HepG2 (cell line): ENCODE data around the gene ANKLE1. TPM values are rescaled to one million over a fixed set of nuclear protein-coding genes. Genes with fewer than 3 reads are reported as not detected.

Experiments
- CREB1 ChIP-seq, 2 experiments: fragments of 450-650 bp in 1 of 2; IDR thresholded peaks; 2 replicates each; pipeline ENCODE4 v1.6.1; 2016 to 2017; ENCODE audit warnings: control low read depth in 1 of 2, mild to moderate bottlenecking in 1 of 2, missing compliant biosample characterization in 1 of 2, missing genetic modification characterization in 1 of 2
- GABPA ChIP-seq, 2 experiments: IDR thresholded peaks; 2 replicates each; pipeline ENCODE4 v1.6.1; 2011 to 2016; ENCODE audit warnings: low read depth in 2 of 2, low read length in 1 of 2, missing biosample characterization in 1 of 2, missing genetic modification characterization in 1 of 2
- HCFC1 ChIP-seq: fragments of 150-350 bp; IDR thresholded peaks from 2 replicates; pipeline ENCODE4 v1.6.1; 2014; ENCODE audit warnings: low read depth, low read length
- NPAS2 ChIP-seq: sonication (generic); formaldehyde crosslinking; IDR thresholded peaks from 2 replicates; pipeline ENCODE4 v1.8.0; 2022; ENCODE audit warnings: mild to moderate bottlenecking, missing genetic modification reagents, borderline replicate concordance
- RORA ChIP-seq: sonication (generic); formaldehyde crosslinking; IDR thresholded peaks from 2 replicates; pipeline ENCODE4 v1.5.0; 2020; ENCODE audit warnings: mild to moderate bottlenecking, missing genetic modification reagents, moderate library complexity
- TBL1XR1 ChIP-seq: fragments of 150-350 bp; IDR thresholded peaks from 2 replicates; pipeline ENCODE4 v1.6.1; 2014; ENCODE audit warnings: borderline replicate concordance, low read length; ENCODE audit not compliant: partially characterized antibody
- TEAD2 ChIP-seq: sonication (generic); formaldehyde crosslinking; IDR thresholded peaks from 2 replicates; pipeline ENCODE4 v1.9.0; 2021; ENCODE audit warnings: missing genetic modification reagents
- TFAP4 ChIP-seq: sonication (generic); IDR thresholded peaks from 2 replicates; pipeline ENCODE4 v1.6.1; 2016; ENCODE audit warnings: low read depth, borderline replicate concordance
- THYN1 ChIP-seq: sonication (generic); formaldehyde crosslinking; IDR thresholded peaks from 2 replicates; pipeline ENCODE4 v1.8.1; 2023; ENCODE audit warnings: low read depth, mild to moderate bottlenecking, moderate library complexity, missing genetic modification reagents, borderline replicate concordance
- TP53 ChIP-seq: sonication (generic); formaldehyde crosslinking; conservative IDR thresholded peaks from 2 replicates; pipeline ENCODE4 v1.4.0; 2020; ENCODE audit warnings: missing genetic modification reagents
- ZFP36 ChIP-seq: fragments of 150-350 bp; IDR thresholded peaks from 2 replicates; pipeline ENCODE4 v1.6.1; 2018; ENCODE audit warnings: borderline replicate concordance, low read length, low read depth; ENCODE audit not compliant: partially characterized antibody
- ZHX1 ChIP-seq: sonication (generic); formaldehyde crosslinking; IDR thresholded peaks from 2 replicates; pipeline ENCODE4 v1.8.1; 2022; ENCODE audit warnings: low read depth, mild to moderate bottlenecking, missing genetic modification reagents
- ZNF160 ChIP-seq: sonication (generic); formaldehyde crosslinking; IDR thresholded peaks from 2 replicates; pipeline ENCODE4 v1.8.0; 2022; ENCODE audit warnings: mild to moderate bottlenecking, inconsistent platforms, missing genetic modification reagents
- ZNF230 ChIP-seq: sonication (generic); formaldehyde crosslinking; IDR thresholded peaks from 2 replicates; pipeline ENCODE4 v1.4.0; 2020; ENCODE audit warnings: mild to moderate bottlenecking, missing genetic modification reagents
- ZNF333 ChIP-seq: sonication (generic); formaldehyde crosslinking; IDR thresholded peaks from 2 replicates; pipeline ENCODE4 v1.4.0; 2020; ENCODE audit warnings: mild to moderate bottlenecking, missing genetic modification reagents, borderline replicate concordance
- ZNF354B ChIP-seq: sonication (generic); formaldehyde crosslinking; IDR thresholded peaks from 2 replicates; pipeline ENCODE4 v1.8.0; 2022; ENCODE audit warnings: mild to moderate bottlenecking, missing genetic modification reagents
- ZNF383 ChIP-seq: sonication (generic); formaldehyde crosslinking; IDR thresholded peaks from 2 replicates; pipeline ENCODE4 v1.4.0; 2020; ENCODE audit warnings: missing genetic modification reagents, mild to moderate bottlenecking, borderline replicate concordance
- ZNF552 ChIP-seq: sonication (generic); formaldehyde crosslinking; IDR thresholded peaks from 2 replicates; pipeline ENCODE4 v1.9.0; 2022; ENCODE audit warnings: missing genetic modification reagents, mild to moderate bottlenecking, borderline replicate concordance
- ZNF709 ChIP-seq: sonication (generic); formaldehyde crosslinking; IDR thresholded peaks from 2 replicates; pipeline ENCODE4 v1.5.0; 2020; ENCODE audit warnings: mild to moderate bottlenecking, missing genetic modification reagents
- polyA plus RNA-seq, 8 experiments: library from polyadenylated mRNA; depleted of rRNA in 3 of 8; stranded (reverse) in 7 of 8; unstranded in 1 of 8; fragments of >200 nt; fragmentation: Illumina TruSeq in 4 of 8; extraction: Trizol in 4 of 8; gene quantifications; 2 replicates each; pipeline versions ENCODE4 v1.2.1 to v1.2.3, GENCODE V29; 2011 to 2016; ENCODE audit warnings: low read depth in 4 of 8, missing spikeins in 1 of 8, mixed read lengths in 1 of 8; ENCODE audit not compliant: insufficient read depth in 1 of 8
- total RNA-seq, 5 experiments: library from RNA; depleted of rRNA; stranded (reverse); fragments of >200 nt; fragmentation: Illumina TruSeq; extraction: Trizol; gene quantifications; 2 replicates each; pipeline ENCODE4 v1.2.3, GENCODE V29; 2016; ENCODE audit warnings: low read depth in 1 of 5
- TF ChIP-seq, protein P1 (sequence below): IDR thresholded peaks from 2 replicates; pipeline ENCODE4 v1.6.1; 2012; ENCODE audit warnings: low read length, improper control_type of control experiment
- TF ChIP-seq, protein P2 (sequence below): sonication (generic); formaldehyde crosslinking; IDR thresholded peaks from 2 replicates; pipeline ENCODE4 v1.5.1; 2020; ENCODE audit warnings: missing genetic modification reagents, mild to moderate bottlenecking, borderline replicate concordance

Gene ANKLE1
- total and polyA plus RNA-seq, 2 of the 13 experiments (the other 11 are each of a cell fraction or from before 2014, with no cell fraction given) = 0.69 to 1.5 TPM

DNA sequence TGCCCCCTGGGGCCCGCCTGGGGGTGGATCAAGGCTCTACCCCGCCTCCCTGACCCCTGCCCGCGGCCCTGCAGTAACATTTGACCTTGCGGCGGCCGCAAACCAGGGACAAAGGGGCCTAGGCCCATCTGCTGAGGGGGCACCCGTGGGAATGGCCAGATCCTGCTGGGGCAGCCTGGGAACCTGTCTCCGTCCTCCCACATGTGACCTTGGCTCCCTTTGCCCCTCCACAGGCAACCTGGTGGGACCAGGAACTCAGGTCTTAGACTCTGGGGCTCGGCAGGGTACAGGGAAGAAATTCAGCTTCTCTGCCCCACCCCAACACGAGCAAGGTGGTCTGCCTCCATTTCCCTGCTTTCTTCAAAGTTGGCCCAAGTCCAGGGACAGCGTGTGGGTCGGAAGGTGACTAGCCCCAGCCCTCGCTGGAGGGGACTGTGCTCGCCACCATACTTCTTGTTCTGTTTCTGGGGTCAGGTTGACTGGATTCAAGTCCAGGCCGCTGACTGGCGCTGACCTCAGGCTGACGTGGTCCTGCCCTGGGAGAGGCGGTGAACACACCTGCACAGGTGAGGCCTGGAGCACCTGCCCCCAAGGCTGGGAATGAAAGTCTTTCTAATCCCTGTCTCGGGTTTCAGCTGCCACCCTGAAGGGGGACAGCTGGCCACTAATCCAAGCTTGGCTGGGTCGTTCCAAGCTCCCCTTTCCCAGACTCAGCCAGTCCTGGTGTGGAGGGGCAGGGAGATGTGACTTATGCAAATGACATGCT lies 33.5 kb upstream of the ANKLE1 start (continued):
- TF ChIP-seq, protein P1, sequence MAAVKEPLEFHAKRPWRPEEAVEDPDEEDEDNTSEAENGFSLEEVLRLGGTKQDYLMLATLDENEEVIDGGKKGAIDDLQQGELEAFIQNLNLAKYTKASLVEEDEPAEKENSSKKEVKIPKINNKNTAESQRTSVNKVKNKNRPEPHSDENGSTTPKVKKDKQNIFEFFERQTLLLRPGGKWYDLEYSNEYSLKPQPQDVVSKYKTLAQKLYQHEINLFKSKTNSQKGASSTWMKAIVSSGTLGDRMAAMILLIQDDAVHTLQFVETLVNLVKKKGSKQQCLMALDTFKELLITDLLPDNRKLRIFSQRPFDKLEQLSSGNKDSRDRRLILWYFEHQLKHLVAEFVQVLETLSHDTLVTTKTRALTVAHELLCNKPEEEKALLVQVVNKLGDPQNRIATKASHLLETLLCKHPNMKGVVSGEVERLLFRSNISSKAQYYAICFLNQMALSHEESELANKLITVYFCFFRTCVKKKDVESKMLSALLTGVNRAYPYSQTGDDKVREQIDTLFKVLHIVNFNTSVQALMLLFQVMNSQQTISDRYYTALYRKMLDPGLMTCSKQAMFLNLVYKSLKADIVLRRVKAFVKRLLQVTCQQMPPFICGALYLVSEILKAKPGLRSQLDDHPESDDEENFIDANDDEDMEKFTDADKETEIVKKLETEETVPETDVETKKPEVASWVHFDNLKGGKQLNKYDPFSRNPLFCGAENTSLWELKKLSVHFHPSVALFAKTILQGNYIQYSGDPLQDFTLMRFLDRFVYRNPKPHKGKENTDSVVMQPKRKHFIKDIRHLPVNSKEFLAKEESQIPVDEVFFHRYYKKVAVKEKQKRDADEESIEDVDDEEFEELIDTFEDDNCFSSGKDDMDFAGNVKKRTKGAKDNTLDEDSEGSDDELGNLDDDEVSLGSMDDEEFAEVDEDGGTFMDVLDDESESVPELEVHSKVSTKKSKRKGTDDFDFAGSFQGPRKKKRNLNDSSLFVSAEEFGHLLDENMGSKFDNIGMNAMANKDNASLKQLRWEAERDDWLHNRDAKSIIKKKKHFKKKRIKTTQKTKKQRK = no peak
- TF ChIP-seq NPAS2 (CRISPR knock-in tag) (no peak), ZFP36 (no peak), TBL1XR1 (peak; percentile 94), ZNF383 (CRISPR knock-in tag) (no peak), ZNF333 (CRISPR knock-in tag) (no peak), ZNF709 (CRISPR knock-in tag) (no peak), RORA (CRISPR knock-in tag) (no peak), TP53 (CRISPR knock-in tag) (no peak), TEAD2 (CRISPR knock-in tag) (no peak), THYN1 (no peak), ZNF230 (CRISPR knock-in tag) (no peak), GABPA (IDR thresholded peaks at IDR 0.05; ENCODE audit: low read depth, low read length) (no peak), GABPA (CRISPR knock-in tag; IDR thresholded peaks at IDR 0.05; ENCODE audit: low read depth) (peak; percentile 59; the same call in 1 of the 2 replicates), TFAP4 (peak; percentile 82; the same call in 1 of the 2 replicates), CREB1 (IDR thresholded peaks at IDR 0.05) (no peak), CREB1 (CRISPR knock-in tag; IDR thresholded peaks at IDR 0.05) (peak; percentile 31; the same call in 1 of the 2 replicates), ZHX1 (CRISPR knock-in tag) (peak; percentile 80), ZNF354B (CRISPR knock-in tag) (no peak; the same call in 1 of the 2 replicates), ZNF160 (no peak), HCFC1 (no peak), ZNF552 (CRISPR knock-in tag) (0 out of 2 replicates have a peak, but pooled peaks have one; percentile 56)
- TF ChIP-seq, protein P2, sequence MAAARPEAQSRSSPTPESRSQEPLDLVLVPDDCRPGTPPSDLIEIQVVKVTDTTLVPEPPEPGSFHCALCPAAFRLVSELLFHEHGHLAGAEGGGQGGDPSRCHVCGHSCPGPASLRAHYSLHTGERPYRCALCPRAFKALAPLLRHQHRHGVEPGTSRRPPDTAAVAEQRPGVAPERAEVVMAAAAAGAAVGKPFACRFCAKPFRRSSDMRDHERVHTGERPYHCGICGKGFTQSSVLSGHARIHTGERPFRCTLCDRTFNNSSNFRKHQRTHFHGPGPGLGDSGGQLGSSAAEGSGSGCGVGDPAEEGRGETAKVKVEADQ (CRISPR knock-in tag) = peak; percentile 64; the same call in 1 of the 2 replicates
